Posterior cingulate gyrus (tissue), 11 donors: ENCODE measurements around the gene MAFG.
A peak's percentile ranks its signal among the peaks of the same experiment; 100 is the strongest.

ENCODE experiments used
- DNase-seq, 10 donors: peaks; one replicate each; pipeline versions ENCODE4 v3.0.0 to v3.0.0-alpha.2; 2020 to 2021; ENCODE audit warnings: mixed read lengths in 3 of 10
- intact Hi-C: fragments of 100-400 bp; cut with DNase I; formaldehyde crosslinking; loops from one replicate; pipeline ENCODE4 v1.15.1; 2023

Gene MAFG

GRCh38 chr17:81941484-81942166 lies 14.1 kb upstream of the MAFG start:
- peak in 6 of 10 donors; percentile 37 to 92 (median 64) for DNase-seq
- intact Hi-C loops = no loop called here

- intact Hi-C loops = no loop called here
- DNase-seq = peak in 1 of 10 donors; percentile 82
These were observed 13.3 kb upstream of the MAFG start for GRCh38 chr17:81940538-81941483.

GRCh38 chr17:81939881-81940385 lies 12.4 kb upstream of the MAFG start:
- DNase-seq = peak; percentile 33 to 97 (median 80)
- intact Hi-C loops = no loop called here

- no peak for DNase-seq
- intact Hi-C loops = no loop called here
These were observed 11.7 kb upstream of the MAFG start for GRCh38 chr17:81939218-81939617.

- no peak for DNase-seq
- intact Hi-C loops = no loop called here
These were observed 8.2 kb upstream of the MAFG start for GRCh38 chr17:81935709-81936084.

- intact Hi-C loops = no loop called here
These were observed 7.5 kb upstream of the MAFG start for GRCh38 chr17:81934850-81935708.

GRCh38 chr17:81934098-81934757 lies 6.7 kb upstream of the MAFG start:
- no peak for DNase-seq
- intact Hi-C loops = no loop called here

More at GRCh38 chr17:81934850-81935708, 7.5 kb upstream of the MAFG start:
- no peak for DNase-seq

- intact Hi-C loops = no loop called here
- DNase-seq = no peak
These were observed 5.7 kb upstream of the MAFG start for GRCh38 chr17:81933178-81933699.

- no peak for DNase-seq
- intact Hi-C loops = no loop called here
These were observed 4.9 kb upstream of the MAFG start for GRCh38 chr17:81932333-81932983.

GRCh38 chr17:81931557-81932332 lies 4.2 kb upstream of the MAFG start:
- intact Hi-C loops = no loop called here
- DNase-seq = no peak

GRCh38 chr17:81931189-81931556 lies 3.6 kb upstream of the MAFG start:
- no peak for DNase-seq

GRCh38 chr17:81930142-81931125 lies 2.9 kb upstream of the MAFG start:
- intact Hi-C loops = no loop called here
- no peak for DNase-seq

More at GRCh38 chr17:81931189-81931556, 3.6 kb upstream of the MAFG start:
- intact Hi-C loops = no loop called here

GRCh38 chr17:81929253-81930141 lies 2.0 kb upstream of the MAFG start:
- no peak for DNase-seq
- intact Hi-C loops = no loop called here

- intact Hi-C loops = no loop called here
- DNase-seq = no peak
These were observed 1.2 kb upstream of the MAFG start for GRCh38 chr17:81928544-81929252.

GRCh38 chr17:81927152-81927652 lies 333 bp downstream of the MAFG start:
- DNase-seq = no peak
- intact Hi-C loops = no loop called here
